NB4 (cell line): ENCODE results near the gene NAT14.

Experiments
- CTCF ChIP-seq: IDR thresholded peaks from one replicate; pipeline ENCODE4 v1.5.1; 2012; ENCODE audit warnings: low read depth, low read length
- MAX ChIP-seq: IDR thresholded peaks from 2 replicates; pipeline ENCODE4 v1.6.1; 2011; ENCODE audit warnings: low read depth, low read length
- MYC ChIP-seq: IDR thresholded peaks from 2 replicates; pipeline ENCODE4 v1.6.1; 2011; ENCODE audit warnings: low read depth, low read length
- POLR2A ChIP-seq: IDR thresholded peaks from 2 replicates; pipeline ENCODE4 v1.6.1; 2011; ENCODE audit warnings: mild to moderate bottlenecking; ENCODE audit not compliant: insufficient read length; ENCODE audit errors: extremely low read depth

- no peak for TF ChIP-seq CTCF
- no peak for TF ChIP-seq POLR2A
- no peak for TF ChIP-seq MYC
- no peak for TF ChIP-seq MAX
Measured at GRCh38 chr19:55500368-55500952, 15.5 kb downstream of the NAT14 start.
